Right atrium auricular region (tissue), 2 donors: Measurements from ENCODE around the gene ORM1. TPM values are rescaled to one million over a fixed set of nuclear protein-coding genes. Genes with fewer than 3 reads are reported as not detected.

Experiments used
- DNase-seq: peaks from one replicate; pipeline ENCODE4 v3.0.0-alpha.2; 2019; ENCODE audit warnings: low spot score
- H3K27ac ChIP-seq, 2 donors: fragments of 200-600 bp; sonication (generic); 1 replicate in 1 of 2; 2 replicates in 1 of 2; pipeline ENCODE4 v1.5.1; 2016 to 2019
- H3K27me3 ChIP-seq, 2 donors: fragments of 200-600 bp; sonication (generic); one replicate each; pipeline versions ENCODE4 v1.5.1 to v1.6.0; 2017 to 2019
- H3K36me3 ChIP-seq: fragments of 200-600 bp; sonication (generic); one replicate; pipeline ENCODE4 v1.5.1; 2016
- H3K4me1 ChIP-seq, 2 donors: fragments of 200-600 bp; sonication (generic); one replicate each; pipeline versions ENCODE4 v1.5.1 to v1.6.0; 2017 to 2019
- H3K4me3 ChIP-seq, 2 donors: fragments of 200-600 bp; sonication (generic); 1 replicate in 1 of 2; 2 replicates in 1 of 2; pipeline ENCODE4 v1.5.1; 2017 to 2019; ENCODE audit warnings: mild to moderate bottlenecking in 1 of 2, moderate library complexity in 1 of 2
- H3K9me3 ChIP-seq, 2 donors: fragments of 200-600 bp; sonication (generic); one replicate each; pipeline ENCODE4 v1.5.1; 2019
- CTCF ChIP-seq, 2 donors: fragments of 200-600 bp; sonication (generic); IDR thresholded peaks; one replicate each; pipeline ENCODE4 v1.5.1; 2019; ENCODE audit warnings: antibody characterized with exemption in 2 of 2
- total RNA-seq, 2 donors: library from RNA; depleted of rRNA; stranded (reverse); fragments of >200 nt; gene quantifications; one replicate each; pipeline ENCODE4 v1.1.0, GENCODE V29; 2016

Gene ORM1
- total RNA-seq, 2 donors from 2014 or later, result not detected

- H3K4me1 ChIP-seq, result no peaks in the 10 kb centered on the region
- no peak overlapping the region for H3K4me3 ChIP-seq
- TF ChIP-seq CTCF (IDR thresholded peaks at IDR 0.05), result no peak
- H3K27ac ChIP-seq, result no peak overlapping the region
- no peaks in the 10 kb centered on the region for H3K27me3 ChIP-seq
- DNase-seq, result no peak
- no peaks in the 10 kb centered on the region for H3K9me3 ChIP-seq
- peaks cover 73% of the 10 kb centered on the region for H3K36me3 ChIP-seq
These were observed 33.9 kb downstream of the ORM1 start for GRCh38 chr9:114356792-114357191.

- Histone ChIP-seq H3K27ac (no peak overlapping the region), H3K9me3 (no peaks in the 10 kb centered on the region), H3K27me3 (no peaks in the 10 kb centered on the region), H3K36me3 (peaks cover 79% of the 10 kb centered on the region), H3K4me1 (no peaks in the 10 kb centered on the region), H3K4me3 (no peak overlapping the region)
- TF ChIP-seq CTCF (IDR thresholded peaks at IDR 0.05), result no peak
- DNase-seq, result no peak
These were observed 34.5 kb downstream of the ORM1 start for GRCh38 chr9:114357360-114357759.

- no peak overlapping the region for H3K4me3 ChIP-seq
- no peak overlapping the region for H3K27ac ChIP-seq
- no peaks in the 10 kb centered on the region for H3K9me3 ChIP-seq
- H3K4me1 ChIP-seq, result no peaks in the 10 kb centered on the region
- peaks cover 83% of the 10 kb centered on the region for H3K36me3 ChIP-seq
- H3K27me3 ChIP-seq, result no peaks in the 10 kb centered on the region
- no peak for DNase-seq
- TF ChIP-seq CTCF (IDR thresholded peaks at IDR 0.05), result no peak
These were observed 35.0 kb downstream of the ORM1 start for GRCh38 chr9:114357911-114358328.

DNA sequence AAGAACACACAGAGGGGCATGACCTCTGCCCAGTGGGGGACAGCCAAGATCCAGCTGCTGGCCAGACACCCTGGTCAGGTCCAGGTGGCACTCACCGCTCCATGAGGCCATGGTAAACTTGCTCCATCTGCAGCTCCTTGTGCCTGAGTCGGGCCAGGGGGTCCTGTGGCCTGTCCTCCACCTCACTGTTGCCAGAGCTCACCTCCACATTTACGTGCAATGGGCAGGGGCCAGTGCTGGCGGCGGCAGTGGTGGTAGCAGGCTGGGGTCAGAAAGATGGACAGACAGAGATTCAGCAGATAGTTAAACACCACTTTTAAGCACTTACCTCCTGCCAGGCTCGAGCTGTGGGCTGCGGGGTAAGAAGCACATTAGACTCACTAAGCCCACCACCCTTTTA is 36.9 kb downstream of the ORM1 start:
- Histone ChIP-seq H3K4me3 (no peak overlapping the region), H3K36me3 (peaks cover 95% of the 10 kb centered on the region), H3K27ac (no peak overlapping the region), H3K4me1 (no peaks in the 10 kb centered on the region), H3K9me3 (no peaks in the 10 kb centered on the region), H3K27me3 (no peaks in the 10 kb centered on the region)
- no peak for TF ChIP-seq CTCF (IDR thresholded peaks at IDR 0.05)
- DNase-seq, result no peak

- DNase-seq, result no peak
- no peak overlapping the region for H3K27ac ChIP-seq
- TF ChIP-seq CTCF (IDR thresholded peaks at IDR 0.05), result no peak
These were observed 38.6 kb downstream of the ORM1 start for GRCh38 chr9:114361542-114361941.

GRCh38 chr9:114362394-114362793 is 39.5 kb downstream of the ORM1 start:
- no peaks in the 10 kb centered on the region for H3K9me3 ChIP-seq
- H3K4me1 ChIP-seq, result peaks cover 0 to 4% of the 10 kb centered on the region in 2 donors
- no peaks in the 10 kb centered on the region for H3K27me3 ChIP-seq
- H3K4me3 ChIP-seq, result no peak overlapping the region
- no peak overlapping the region for H3K27ac ChIP-seq
- no peak for DNase-seq
- peaks cover 76% of the 10 kb centered on the region for H3K36me3 ChIP-seq
- no peak for TF ChIP-seq CTCF (IDR thresholded peaks at IDR 0.05)

More at GRCh38 chr9:114361542-114361941, 38.6 kb downstream of the ORM1 start:
- Histone ChIP-seq H3K4me3 (no peak overlapping the region), H3K36me3 (peaks cover 79% of the 10 kb centered on the region), H3K4me1 (no peaks in the 10 kb centered on the region), H3K9me3 (no peaks in the 10 kb centered on the region), H3K27me3 (no peaks in the 10 kb centered on the region)
